C4-2B (cell line): ENCODE results near the gene OTOA.

Source experiments
- H3K27ac ChIP-seq: fragments of 450-650 bp; 2 replicates; pipeline ENCODE4 v1.5.1; 2017
- ZFX ChIP-seq: fragments of 450-650 bp; IDR thresholded peaks from 2 replicates; pipeline ENCODE4 v1.6.1; 2017
- TF ChIP-seq, protein P1 (sequence below): fragments of 450-650 bp; conservative IDR thresholded peaks from 2 replicates; pipeline ENCODE4 v1.5.1; 2017; ENCODE audit warnings: mild to moderate bottlenecking

Gene OTOA

DNA sequence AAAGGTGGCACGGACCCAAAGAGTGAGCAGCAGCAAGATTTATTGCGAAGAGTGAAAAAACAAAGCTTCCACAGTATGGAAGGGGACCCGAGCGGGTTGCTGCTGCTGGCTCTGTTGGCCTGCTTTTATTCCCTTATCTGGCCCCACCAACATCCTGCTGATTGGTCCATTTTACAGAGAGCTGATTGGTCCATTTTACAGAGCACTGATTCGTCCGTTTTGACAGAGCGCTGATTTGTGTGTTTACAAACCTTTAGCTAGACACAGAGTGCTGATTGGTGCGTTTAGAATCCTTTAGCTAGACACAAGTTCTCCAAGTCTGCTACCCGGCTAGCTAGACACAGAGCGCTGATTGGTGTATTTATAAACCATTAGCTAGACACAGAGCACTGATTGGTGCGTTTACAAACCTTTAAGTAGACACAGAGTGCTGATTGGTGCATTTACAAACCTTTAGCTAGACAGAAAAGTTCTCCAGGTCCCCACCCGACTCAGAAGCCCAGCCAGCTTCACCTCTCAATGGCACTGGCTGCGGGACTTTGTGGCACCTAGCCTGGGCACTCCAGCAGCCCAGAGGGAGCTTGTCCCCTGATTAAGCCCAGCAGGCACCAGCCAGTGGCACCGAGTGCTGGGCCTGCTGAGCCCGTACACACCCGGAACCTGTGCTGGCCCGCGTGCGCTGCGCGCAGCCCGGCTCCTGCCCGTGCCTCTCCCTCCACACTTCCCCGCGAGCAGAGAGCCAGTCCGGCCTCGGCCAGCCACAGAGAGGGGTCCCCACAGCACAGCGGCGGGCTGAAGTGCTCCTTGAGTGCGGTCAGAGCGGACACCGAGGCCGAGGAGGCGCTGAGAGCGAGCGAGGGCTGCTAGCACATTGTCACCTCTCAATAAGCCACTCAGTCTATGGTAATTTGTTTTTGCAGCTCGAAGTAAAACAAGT, 26.5 kb upstream of the OTOA start:
- no peak overlapping the region for H3K27ac ChIP-seq
- TF ChIP-seq, protein P1, sequence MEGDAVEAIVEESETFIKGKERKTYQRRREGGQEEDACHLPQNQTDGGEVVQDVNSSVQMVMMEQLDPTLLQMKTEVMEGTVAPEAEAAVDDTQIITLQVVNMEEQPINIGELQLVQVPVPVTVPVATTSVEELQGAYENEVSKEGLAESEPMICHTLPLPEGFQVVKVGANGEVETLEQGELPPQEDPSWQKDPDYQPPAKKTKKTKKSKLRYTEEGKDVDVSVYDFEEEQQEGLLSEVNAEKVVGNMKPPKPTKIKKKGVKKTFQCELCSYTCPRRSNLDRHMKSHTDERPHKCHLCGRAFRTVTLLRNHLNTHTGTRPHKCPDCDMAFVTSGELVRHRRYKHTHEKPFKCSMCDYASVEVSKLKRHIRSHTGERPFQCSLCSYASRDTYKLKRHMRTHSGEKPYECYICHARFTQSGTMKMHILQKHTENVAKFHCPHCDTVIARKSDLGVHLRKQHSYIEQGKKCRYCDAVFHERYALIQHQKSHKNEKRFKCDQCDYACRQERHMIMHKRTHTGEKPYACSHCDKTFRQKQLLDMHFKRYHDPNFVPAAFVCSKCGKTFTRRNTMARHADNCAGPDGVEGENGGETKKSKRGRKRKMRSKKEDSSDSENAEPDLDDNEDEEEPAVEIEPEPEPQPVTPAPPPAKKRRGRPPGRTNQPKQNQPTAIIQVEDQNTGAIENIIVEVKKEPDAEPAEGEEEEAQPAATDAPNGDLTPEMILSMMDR = no peak
- no peak for TF ChIP-seq ZFX

GRCh38 chr16:21638573-21638975, 25.2 kb upstream of the OTOA start:
- TF ChIP-seq, protein P1 = no peak
- H3K27ac ChIP-seq = no peak overlapping the region

GRCh38 chr16:21639493-21639892, 24.3 kb upstream of the OTOA start:
- no peak for TF ChIP-seq ZFX
- TF ChIP-seq, protein P1 = no peak
- no peak overlapping the region for H3K27ac ChIP-seq

GRCh38 chr16:21641916-21642315, 21.9 kb upstream of the OTOA start:
- no peak overlapping the region for H3K27ac ChIP-seq
- TF ChIP-seq, protein P1 = no peak
- no peak for TF ChIP-seq ZFX

GRCh38 chr16:21642861-21643260, 20.9 kb upstream of the OTOA start:
- no peak overlapping the region for H3K27ac ChIP-seq
- TF ChIP-seq, protein P1 = no peak
- TF ChIP-seq ZFX = no peak

DNA sequence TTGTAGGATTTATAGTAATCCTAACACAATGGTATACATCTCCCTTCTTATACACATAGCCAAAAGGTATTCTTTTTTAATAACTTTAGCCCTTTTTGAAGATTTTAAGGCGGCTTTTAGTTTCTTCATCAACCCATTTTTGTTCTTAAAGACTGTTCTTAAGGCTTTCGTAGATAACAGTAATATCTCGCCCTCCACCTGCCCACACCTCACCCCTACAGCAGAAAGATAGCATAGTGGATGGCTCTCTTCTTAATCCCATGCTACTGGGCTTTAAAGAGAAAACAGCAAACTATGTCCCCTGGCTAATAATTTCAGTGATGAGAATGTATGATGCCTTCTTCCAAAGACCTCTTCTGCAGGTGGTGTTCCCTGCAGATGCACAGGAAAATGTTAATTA, 20.0 kb upstream of the OTOA start:
- no peak overlapping the region for H3K27ac ChIP-seq
- no peak for TF ChIP-seq ZFX
- TF ChIP-seq, protein P1 = no peak

- no peak overlapping the region for H3K27ac ChIP-seq
- TF ChIP-seq ZFX = no peak
- TF ChIP-seq, protein P1 = no peak
Measured at GRCh38 chr16:21644674-21645073, 19.1 kb upstream of the OTOA start.
